GM12865 (cell line): Measurements from ENCODE around the gene TBC1D2B.

Experiments
- DNase-seq: peaks from one replicate; pipeline ENCODE4 v3.0.0; 2010; ENCODE audit warnings: low read depth
- H3K4me3 ChIP-seq: 2 replicates; pipeline ENCODE4 v1.5.1; 2011; ENCODE audit warnings: mild to moderate bottlenecking, low read depth, low read length, control low read depth
- CTCF ChIP-seq: IDR thresholded peaks from 2 replicates; pipeline ENCODE4 v1.5.1; 2011; ENCODE audit warnings: low read length, control low read depth, low read depth, inconsistent platforms; ENCODE audit not compliant: insufficient read depth; ENCODE audit errors: missing control alignments

TBC1D2B gene

GRCh38 chr15:78077053-78077870, at the start of gene TBC1D2B:
TSS of gene TBC1D2B (minus strand) at chr15:78077711. CDS start at chr15:78077652, 59 bp downstream.
- peak; percentile 15 for TF ChIP-seq CTCF
- peak within 1 kb of the TSS; percentile 79 for H3K4me3 ChIP-seq
- DNase-seq, result peak; percentile 70

- DNase-seq, result no peak
- no peak overlapping the region for H3K4me3 ChIP-seq
- no peak for TF ChIP-seq CTCF
Observed at GRCh38 chr15:78125267-78125666, 47.8 kb upstream of the TBC1D2B start.

GRCh38 chr15:78120523-78120922, 43.0 kb upstream of the TBC1D2B start:
- no peak for TF ChIP-seq CTCF
- H3K4me3 ChIP-seq, result no peak overlapping the region
- DNase-seq, result no peak

- no peak for DNase-seq
- no peak overlapping the region for H3K4me3 ChIP-seq
- no peak for TF ChIP-seq CTCF
Observed at GRCh38 chr15:78112551-78112950, 35.0 kb upstream of the TBC1D2B start.

- H3K4me3 ChIP-seq, result no peak overlapping the region
- DNase-seq, result no peak
- TF ChIP-seq CTCF, result no peak
Observed at GRCh38 chr15:78111788-78112187, 34.3 kb upstream of the TBC1D2B start.

- H3K4me3 ChIP-seq, result no peak overlapping the region
- no peak for DNase-seq
- TF ChIP-seq CTCF, result no peak
Observed at GRCh38 chr15:78110916-78111475, 33.5 kb upstream of the TBC1D2B start.
